ENCODE data around the gene ZNF407.

Gene ZNF407

GRCh38 chr18:74709452-74709851 lies 111.8 kb downstream of the ZNF407 start:
- Histone ChIP-seq H3K4me2 (ENCODE audit: insufficient read depth, low read length) (no peak overlapping the region), H3K9me3 (ENCODE audit: insufficient read depth, low read length, severe bottlenecking) (no peaks in the 10 kb centered on the region), H3K27ac (ENCODE audit: low read length) (no peak overlapping the region), H4K20me1 (ENCODE audit: insufficient read depth, low read length) (peaks cover 4% of the 10 kb centered on the region; the same call in 1 of the 2 replicates), H3K4me3 (ENCODE audit: low read depth in 1 of 2, low read length in 2 of 2) (no peak overlapping the region), H2AFZ (ENCODE audit: low read depth, low read length) (no peak overlapping the region), H3K9ac (ENCODE audit: low read depth, low read length) (no peak overlapping the region), H3K4me1 (ENCODE audit: insufficient read depth, low read length) (no peaks in the 10 kb centered on the region), H3K79me2 (ENCODE audit: insufficient read depth, low read length) (no peaks in the 10 kb centered on the region), H3K27me3 (ENCODE audit: insufficient read depth, low read length, poor library complexity) (no peaks in the 10 kb centered on the region), H3K36me3 (ENCODE audit: insufficient read depth, low read length) (no peaks in the 10 kb centered on the region)
- DNase-seq (no peak), ATAC-seq (ENCODE audit: insufficient read depth, low read depth) (no peak)
- TF ChIP-seq CTCF (IDR thresholded peaks at IDR 0.05; ENCODE audit: borderline replicate concordance, extremely low read depth, low read length, poor library complexity, severe bottlenecking) (no peak), EZH2 (IDR thresholded peaks at IDR 0.05; ENCODE audit: borderline replicate concordance, low read depth, low read length, severe bottlenecking) (no peak)

- Histone ChIP-seq H3K9ac (ENCODE audit: low read depth, low read length) (no peak overlapping the region), H3K27ac (ENCODE audit: low read length) (no peak overlapping the region), H4K20me1 (ENCODE audit: insufficient read depth, low read length) (0 out of 2 replicates have a peak, but pooled peaks cover 9% of the 10 kb centered on the region), H3K27me3 (ENCODE audit: insufficient read depth, low read length, poor library complexity) (no peaks in the 10 kb centered on the region), H3K4me3 (ENCODE audit: low read depth in 1 of 2, low read length in 2 of 2) (no peak overlapping the region), H3K79me2 (ENCODE audit: insufficient read depth, low read length) (no peaks in the 10 kb centered on the region), H2AFZ (ENCODE audit: low read depth, low read length) (no peak overlapping the region), H3K36me3 (ENCODE audit: insufficient read depth, low read length) (no peaks in the 10 kb centered on the region), H3K9me3 (ENCODE audit: insufficient read depth, low read length, severe bottlenecking) (no peaks in the 10 kb centered on the region), H3K4me1 (ENCODE audit: insufficient read depth, low read length) (no peaks in the 10 kb centered on the region), H3K4me2 (ENCODE audit: insufficient read depth, low read length) (no peak overlapping the region)
- TF ChIP-seq CTCF (IDR thresholded peaks at IDR 0.05; ENCODE audit: borderline replicate concordance, extremely low read depth, low read length, poor library complexity, severe bottlenecking) (no peak), EZH2 (IDR thresholded peaks at IDR 0.05; ENCODE audit: borderline replicate concordance, low read depth, low read length, severe bottlenecking) (no peak)
- ATAC-seq (ENCODE audit: insufficient read depth, low read depth), result peak; percentile 74
- DNase-seq, result no peak
These were observed 116.5 kb downstream of the ZNF407 start for GRCh38 chr18:74714120-74714519.

GRCh38 chr18:74714791-74715190 lies 117.1 kb downstream of the ZNF407 start:
- Histone ChIP-seq H3K9ac (ENCODE audit: low read depth, low read length) (no peak overlapping the region), H3K27ac (ENCODE audit: low read length) (no peak overlapping the region), H4K20me1 (ENCODE audit: insufficient read depth, low read length) (0 out of 2 replicates have a peak, but pooled peaks cover 9% of the 10 kb centered on the region), H3K36me3 (ENCODE audit: insufficient read depth, low read length) (no peaks in the 10 kb centered on the region), H3K27me3 (ENCODE audit: insufficient read depth, low read length, poor library complexity) (no peaks in the 10 kb centered on the region), H3K4me1 (ENCODE audit: insufficient read depth, low read length) (no peaks in the 10 kb centered on the region), H3K4me3 (ENCODE audit: low read depth in 1 of 2, low read length in 2 of 2) (no peak overlapping the region), H3K9me3 (ENCODE audit: insufficient read depth, low read length, severe bottlenecking) (no peaks in the 10 kb centered on the region), H3K4me2 (ENCODE audit: insufficient read depth, low read length) (no peak overlapping the region), H2AFZ (ENCODE audit: low read depth, low read length) (no peak overlapping the region), H3K79me2 (ENCODE audit: insufficient read depth, low read length) (no peaks in the 10 kb centered on the region)
- ATAC-seq (ENCODE audit: insufficient read depth, low read depth) (no peak), DNase-seq (no peak)
- no peak for TF ChIP-seq CTCF (IDR thresholded peaks at IDR 0.05; ENCODE audit: borderline replicate concordance, extremely low read depth, low read length, poor library complexity, severe bottlenecking)
- no peak for TF ChIP-seq EZH2 (IDR thresholded peaks at IDR 0.05; ENCODE audit: borderline replicate concordance, low read depth, low read length, severe bottlenecking)

GRCh38 chr18:74715306-74715705 lies 117.6 kb downstream of the ZNF407 start:
- Histone ChIP-seq H3K27me3 (ENCODE audit: insufficient read depth, low read length, poor library complexity) (no peaks in the 10 kb centered on the region), H3K27ac (ENCODE audit: low read length) (no peak overlapping the region), H3K4me3 (ENCODE audit: low read depth in 1 of 2, low read length in 2 of 2) (no peak overlapping the region), H3K79me2 (ENCODE audit: insufficient read depth, low read length) (no peaks in the 10 kb centered on the region), H3K36me3 (ENCODE audit: insufficient read depth, low read length) (no peaks in the 10 kb centered on the region), H3K9ac (ENCODE audit: low read depth, low read length) (no peak overlapping the region), H3K4me1 (ENCODE audit: insufficient read depth, low read length) (no peaks in the 10 kb centered on the region), H2AFZ (ENCODE audit: low read depth, low read length) (no peak overlapping the region), H3K4me2 (ENCODE audit: insufficient read depth, low read length) (no peak overlapping the region), H3K9me3 (ENCODE audit: insufficient read depth, low read length, severe bottlenecking) (no peaks in the 10 kb centered on the region), H4K20me1 (ENCODE audit: insufficient read depth, low read length) (0 out of 2 replicates have a peak, but pooled peaks cover 9% of the 10 kb centered on the region)
- TF ChIP-seq CTCF (IDR thresholded peaks at IDR 0.05; ENCODE audit: borderline replicate concordance, extremely low read depth, low read length, poor library complexity, severe bottlenecking), result no peak
- TF ChIP-seq EZH2 (IDR thresholded peaks at IDR 0.05; ENCODE audit: borderline replicate concordance, low read depth, low read length, severe bottlenecking), result no peak
- ATAC-seq (ENCODE audit: insufficient read depth, low read depth), result no peak
- no peak for DNase-seq

All from DND-41 (cell line).